Measurements from ENCODE around the gene PI4KA. TPM values are rescaled to one million over a fixed set of nuclear protein-coding genes. Genes with fewer than 3 reads are reported as not detected.

PI4KA gene
- total RNA-seq, 4 donors from 2014 or later = 67.3 to 92.9 (median 76.5) TPM

- TF ChIP-seq CTCF (IDR thresholded peaks at IDR 0.05; ENCODE audit: low read depth) = no peak
Observed at GRCh38 chr22:20659920-20660319, 198.7 kb downstream of the PI4KA start.

- TF ChIP-seq CTCF (IDR thresholded peaks at IDR 0.05; ENCODE audit: low read depth) = no peak
Observed at GRCh38 chr22:20659258-20659657, 199.4 kb downstream of the PI4KA start.

- no peak for TF ChIP-seq CTCF (IDR thresholded peaks at IDR 0.05; ENCODE audit: low read depth)
Observed at GRCh38 chr22:20658433-20659222, 200.0 kb downstream of the PI4KA start.

GRCh38 chr22:20657963-20658362 lies 200.6 kb downstream of the PI4KA start:
- TF ChIP-seq CTCF (IDR thresholded peaks at IDR 0.05; ENCODE audit: low read depth) = no peak

Other genes with a start within 250 kb of the PI4KA start
- gene SERPIND1, start 84.7 kb downstream of the PI4KA start, total RNA-seq = under 1 TPM in 1 of 4 donors, not detected in 3; 0.22 TPM
- gene SNAP29, start 196 bp upstream of the PI4KA start, total RNA-seq = 10 to 100 TPM; 20.5 to 27.1 (median 24.4) TPM
- gene CRKL, start 58.6 kb upstream of the PI4KA start, total RNA-seq = 10 to 100 TPM; 32.1 to 39.8 (median 35.9) TPM
- gene AIFM3, start 108.4 kb upstream of the PI4KA start, total RNA-seq = 1 to 10 TPM; 1.3 to 5.7 (median 1.5) TPM
- 10 to 100 TPM; 41.1 to 60.8 (median 43.4) TPM for gene LZTR1, start 123.5 kb upstream of the PI4KA start, total RNA-seq
- 10 to 100 TPM; 20.7 to 26.6 (median 23.5) TPM for gene THAP7, start 143.3 kb upstream of the PI4KA start, total RNA-seq
- gene P2RX6, start 156.4 kb upstream of the PI4KA start, total RNA-seq = 1 to 10 TPM in 2 of 4 donors, under 1 TPM in 2; 0.49 to 3.7 (median 1.2) TPM
- gene SLC7A4, start 173.8 kb upstream of the PI4KA start, total RNA-seq = 1 to 10 TPM in 3 of 4 donors, under 1 TPM in 1; 0.94 to 4.4 (median 2.1) TPM
- gene LRRC74B, start 187.1 kb upstream of the PI4KA start, total RNA-seq = not detected

Data from subcutaneous adipose tissue (tissue), 4 donors.